WTC11 (cell line): ENCODE measurements around the gene TRIM46. TPM values are rescaled to one million over a fixed set of nuclear protein-coding genes. Genes with fewer than 3 reads are reported as not detected.

Experiments used
- ELF4 ChIP-seq: sonication (generic); formaldehyde crosslinking; IDR thresholded peaks from 2 replicates; pipeline ENCODE4 v1.8.1; 2022; ENCODE audit warnings: low read depth, mild to moderate bottlenecking, moderate library complexity, missing genetic modification reagents
- GTF2I ChIP-seq: fragments of 250-450 bp; sonication (Bioruptor Pico); conservative IDR thresholded peaks from 2 replicates; pipeline ENCODE4 v1.4.0; 2021; ENCODE audit warnings: mild to moderate bottlenecking
- IRF2 ChIP-seq: sonication (generic); formaldehyde crosslinking; IDR thresholded peaks from 2 replicates; pipeline ENCODE4 v1.8.0; 2022; ENCODE audit warnings: low read depth, missing genetic modification reagents, borderline replicate concordance
- PRRX2 ChIP-seq: fragments of 250-450 bp; sonication (Bioruptor Pico); IDR thresholded peaks from 2 replicates; pipeline ENCODE4 v1.8.0; 2021; ENCODE audit warnings: mild to moderate bottlenecking
- RELA ChIP-seq: sonication (generic); formaldehyde crosslinking; IDR thresholded peaks from 2 replicates; pipeline ENCODE4 v1.8.1; 2022; ENCODE audit warnings: missing genetic modification reagents, mild to moderate bottlenecking, borderline replicate concordance
- TEAD4 ChIP-seq: sonication (generic); formaldehyde crosslinking; IDR thresholded peaks from 2 replicates; pipeline ENCODE4 v1.8.0; 2022; ENCODE audit warnings: mild to moderate bottlenecking, missing genetic modification reagents
- ZBTB21 ChIP-seq: sonication (generic); formaldehyde crosslinking; IDR thresholded peaks from 2 replicates; pipeline ENCODE4 v1.8.1; 2023; ENCODE audit warnings: mild to moderate bottlenecking, missing genetic modification reagents, borderline replicate concordance
- total RNA-seq: library from RNA; stranded (reverse); gene quantifications from 3 replicates; pipeline ENCODE4 v1.2.3, GENCODE V29; 2021
- TF ChIP-seq, protein P1 (sequence below): sonication (generic); formaldehyde crosslinking; IDR thresholded peaks from 2 replicates; pipeline ENCODE4 v1.8.0; 2022; ENCODE audit warnings: mild to moderate bottlenecking, missing genetic modification reagents
- TF ChIP-seq, protein P2 (sequence below): fragments of 250-450 bp; sonication (Bioruptor Pico); IDR thresholded peaks from 2 replicates; pipeline ENCODE4 v1.9.0; 2021; ENCODE audit warnings: mild to moderate bottlenecking
- TF ChIP-seq, protein P3 (sequence below): sonication (generic); formaldehyde crosslinking; IDR thresholded peaks from 2 replicates; pipeline ENCODE4 v1.8.1; 2023; ENCODE audit warnings: mild to moderate bottlenecking, moderate library complexity, missing genetic modification reagents
- TF ChIP-seq, protein P4 (sequence below): fragments of 250-450 bp; sonication (Bioruptor Pico); IDR thresholded peaks from 2 replicates; pipeline ENCODE4 v1.8.0; 2021; ENCODE audit warnings: mild to moderate bottlenecking
- TF ChIP-seq, protein P5 (sequence below): sonication (generic); formaldehyde crosslinking; IDR thresholded peaks from 2 replicates; pipeline ENCODE4 v1.8.0; 2022; ENCODE audit warnings: missing genetic modification reagents
- TF ChIP-seq, protein P6 (sequence below): fragments of 250-450 bp; sonication (Bioruptor Pico); conservative IDR thresholded peaks from 2 replicates; pipeline ENCODE4 v1.9.0; 2021; ENCODE audit warnings: mild to moderate bottlenecking
- TF ChIP-seq, protein P7 (sequence below): sonication (generic); formaldehyde crosslinking; IDR thresholded peaks from 2 replicates; pipeline ENCODE4 v1.8.1; 2022; ENCODE audit warnings: missing genetic modification reagents, borderline replicate concordance
- TF ChIP-seq, protein P8 (sequence below): sonication (generic); formaldehyde crosslinking; IDR thresholded peaks from 2 replicates; pipeline ENCODE4 v1.8.1; 2023; ENCODE audit warnings: mild to moderate bottlenecking, missing genetic modification reagents, borderline replicate concordance
- TF ChIP-seq, protein P9 (sequence below): sonication (generic); formaldehyde crosslinking; conservative IDR thresholded peaks from 2 replicates; pipeline ENCODE4 v1.8.1; 2023; ENCODE audit warnings: mild to moderate bottlenecking, low read depth, missing genetic modification reagents, moderate library complexity

The TRIM46 gene
- total RNA-seq, 1 experiment from 2014 or later = 22.1 TPM

DNA sequence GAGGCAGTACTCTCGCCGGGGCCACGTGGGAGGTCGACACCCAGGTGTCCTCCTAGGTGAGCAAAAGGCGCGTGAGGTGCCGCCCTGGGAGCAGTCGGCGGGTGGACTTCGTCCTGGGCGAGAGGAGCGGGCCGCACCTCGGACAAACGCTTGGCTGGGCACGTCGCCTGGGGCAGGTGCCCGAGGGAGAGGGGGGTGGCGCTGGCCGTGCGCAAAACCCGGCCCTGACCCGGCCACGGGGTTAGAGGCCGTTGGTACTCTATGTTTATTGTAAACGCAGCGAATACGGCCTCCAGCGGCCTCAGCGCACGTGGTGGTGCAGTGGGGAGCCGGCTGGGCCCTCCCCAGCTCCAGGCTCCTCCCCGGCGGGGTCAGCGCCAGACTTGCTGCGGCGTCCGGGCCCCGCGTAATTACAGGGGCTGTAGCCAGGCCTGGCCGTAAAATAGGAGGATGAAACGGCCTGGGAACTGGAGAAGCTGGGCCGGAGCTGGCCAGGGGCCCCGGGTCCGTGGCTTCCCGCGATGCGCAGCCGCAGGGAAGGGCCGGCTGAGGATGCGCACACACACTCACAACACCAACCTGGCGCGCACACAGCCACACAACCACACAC is 47.6 kb upstream of the TRIM46 start (continued):
- TF ChIP-seq, protein P1, sequence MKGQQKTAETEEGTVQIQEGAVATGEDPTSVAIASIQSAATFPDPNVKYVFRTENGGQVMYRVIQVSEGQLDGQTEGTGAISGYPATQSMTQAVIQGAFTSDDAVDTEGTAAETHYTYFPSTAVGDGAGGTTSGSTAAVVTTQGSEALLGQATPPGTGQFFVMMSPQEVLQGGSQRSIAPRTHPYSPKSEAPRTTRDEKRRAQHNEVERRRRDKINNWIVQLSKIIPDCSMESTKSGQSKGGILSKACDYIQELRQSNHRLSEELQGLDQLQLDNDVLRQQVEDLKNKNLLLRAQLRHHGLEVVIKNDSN (CRISPR knock-in tag) = peak; percentile 73; the same call in 1 of the 2 replicates
- TF ChIP-seq, protein P2, sequence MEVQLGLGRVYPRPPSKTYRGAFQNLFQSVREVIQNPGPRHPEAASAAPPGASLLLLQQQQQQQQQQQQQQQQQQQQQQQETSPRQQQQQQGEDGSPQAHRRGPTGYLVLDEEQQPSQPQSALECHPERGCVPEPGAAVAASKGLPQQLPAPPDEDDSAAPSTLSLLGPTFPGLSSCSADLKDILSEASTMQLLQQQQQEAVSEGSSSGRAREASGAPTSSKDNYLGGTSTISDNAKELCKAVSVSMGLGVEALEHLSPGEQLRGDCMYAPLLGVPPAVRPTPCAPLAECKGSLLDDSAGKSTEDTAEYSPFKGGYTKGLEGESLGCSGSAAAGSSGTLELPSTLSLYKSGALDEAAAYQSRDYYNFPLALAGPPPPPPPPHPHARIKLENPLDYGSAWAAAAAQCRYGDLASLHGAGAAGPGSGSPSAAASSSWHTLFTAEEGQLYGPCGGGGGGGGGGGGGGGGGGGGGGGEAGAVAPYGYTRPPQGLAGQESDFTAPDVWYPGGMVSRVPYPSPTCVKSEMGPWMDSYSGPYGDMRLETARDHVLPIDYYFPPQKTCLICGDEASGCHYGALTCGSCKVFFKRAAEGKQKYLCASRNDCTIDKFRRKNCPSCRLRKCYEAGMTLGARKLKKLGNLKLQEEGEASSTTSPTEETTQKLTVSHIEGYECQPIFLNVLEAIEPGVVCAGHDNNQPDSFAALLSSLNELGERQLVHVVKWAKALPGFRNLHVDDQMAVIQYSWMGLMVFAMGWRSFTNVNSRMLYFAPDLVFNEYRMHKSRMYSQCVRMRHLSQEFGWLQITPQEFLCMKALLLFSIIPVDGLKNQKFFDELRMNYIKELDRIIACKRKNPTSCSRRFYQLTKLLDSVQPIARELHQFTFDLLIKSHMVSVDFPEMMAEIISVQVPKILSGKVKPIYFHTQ = no peak
- TF ChIP-seq GTF2I (CRISPR knock-in tag) = no peak
- TF ChIP-seq, protein P3, sequence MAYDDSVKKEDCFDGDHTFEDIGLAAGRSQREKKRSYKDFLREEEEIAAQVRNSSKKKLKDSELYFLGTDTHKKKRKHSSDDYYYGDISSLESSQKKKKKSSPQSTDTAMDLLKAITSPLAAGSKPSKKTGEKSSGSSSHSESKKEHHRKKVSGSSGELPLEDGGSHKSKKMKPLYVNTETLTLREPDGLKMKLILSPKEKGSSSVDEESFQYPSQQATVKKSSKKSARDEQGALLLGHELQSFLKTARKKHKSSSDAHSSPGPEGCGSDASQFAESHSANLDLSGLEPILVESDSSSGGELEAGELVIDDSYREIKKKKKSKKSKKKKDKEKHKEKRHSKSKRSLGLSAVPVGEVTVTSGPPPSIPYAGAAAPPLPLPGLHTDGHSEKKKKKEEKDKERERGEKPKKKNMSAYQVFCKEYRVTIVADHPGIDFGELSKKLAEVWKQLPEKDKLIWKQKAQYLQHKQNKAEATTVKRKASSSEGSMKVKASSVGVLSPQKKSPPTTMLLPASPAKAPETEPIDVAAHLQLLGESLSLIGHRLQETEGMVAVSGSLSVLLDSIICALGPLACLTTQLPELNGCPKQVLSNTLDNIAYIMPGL = peak; percentile 63; the same call in 1 of the 2 replicates
- TF ChIP-seq, protein P4, sequence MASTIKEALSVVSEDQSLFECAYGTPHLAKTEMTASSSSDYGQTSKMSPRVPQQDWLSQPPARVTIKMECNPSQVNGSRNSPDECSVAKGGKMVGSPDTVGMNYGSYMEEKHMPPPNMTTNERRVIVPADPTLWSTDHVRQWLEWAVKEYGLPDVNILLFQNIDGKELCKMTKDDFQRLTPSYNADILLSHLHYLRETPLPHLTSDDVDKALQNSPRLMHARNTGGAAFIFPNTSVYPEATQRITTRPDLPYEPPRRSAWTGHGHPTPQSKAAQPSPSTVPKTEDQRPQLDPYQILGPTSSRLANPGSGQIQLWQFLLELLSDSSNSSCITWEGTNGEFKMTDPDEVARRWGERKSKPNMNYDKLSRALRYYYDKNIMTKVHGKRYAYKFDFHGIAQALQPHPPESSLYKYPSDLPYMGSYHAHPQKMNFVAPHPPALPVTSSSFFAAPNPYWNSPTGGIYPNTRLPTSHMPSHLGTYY = no peak
- peak; percentile 84; the same call in 1 of the 2 replicates for TF ChIP-seq ELF4 (CRISPR knock-in tag)
- TF ChIP-seq, protein P5, sequence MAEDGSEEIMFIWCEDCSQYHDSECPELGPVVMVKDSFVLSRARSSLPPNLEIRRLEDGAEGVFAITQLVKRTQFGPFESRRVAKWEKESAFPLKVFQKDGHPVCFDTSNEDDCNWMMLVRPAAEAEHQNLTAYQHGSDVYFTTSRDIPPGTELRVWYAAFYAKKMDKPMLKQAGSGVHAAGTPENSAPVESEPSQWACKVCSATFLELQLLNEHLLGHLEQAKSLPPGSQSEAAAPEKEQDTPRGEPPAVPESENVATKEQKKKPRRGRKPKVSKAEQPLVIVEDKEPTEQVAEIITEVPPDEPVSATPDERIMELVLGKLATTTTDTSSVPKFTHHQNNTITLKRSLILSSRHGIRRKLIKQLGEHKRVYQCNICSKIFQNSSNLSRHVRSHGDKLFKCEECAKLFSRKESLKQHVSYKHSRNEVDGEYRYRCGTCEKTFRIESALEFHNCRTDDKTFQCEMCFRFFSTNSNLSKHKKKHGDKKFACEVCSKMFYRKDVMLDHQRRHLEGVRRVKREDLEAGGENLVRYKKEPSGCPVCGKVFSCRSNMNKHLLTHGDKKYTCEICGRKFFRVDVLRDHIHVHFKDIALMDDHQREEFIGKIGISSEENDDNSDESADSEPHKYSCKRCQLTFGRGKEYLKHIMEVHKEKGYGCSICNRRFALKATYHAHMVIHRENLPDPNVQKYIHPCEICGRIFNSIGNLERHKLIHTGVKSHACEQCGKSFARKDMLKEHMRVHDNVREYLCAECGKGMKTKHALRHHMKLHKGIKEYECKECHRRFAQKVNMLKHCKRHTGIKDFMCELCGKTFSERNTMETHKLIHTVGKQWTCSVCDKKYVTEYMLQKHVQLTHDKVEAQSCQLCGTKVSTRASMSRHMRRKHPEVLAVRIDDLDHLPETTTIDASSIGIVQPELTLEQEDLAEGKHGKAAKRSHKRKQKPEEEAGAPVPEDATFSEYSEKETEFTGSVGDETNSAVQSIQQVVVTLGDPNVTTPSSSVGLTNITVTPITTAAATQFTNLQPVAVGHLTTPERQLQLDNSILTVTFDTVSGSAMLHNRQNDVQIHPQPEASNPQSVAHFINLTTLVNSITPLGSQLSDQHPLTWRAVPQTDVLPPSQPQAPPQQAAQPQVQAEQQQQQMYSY (CRISPR knock-in tag) = peak; percentile 90
- no peak for TF ChIP-seq TEAD4 (CRISPR knock-in tag)
- TF ChIP-seq, protein P6, sequence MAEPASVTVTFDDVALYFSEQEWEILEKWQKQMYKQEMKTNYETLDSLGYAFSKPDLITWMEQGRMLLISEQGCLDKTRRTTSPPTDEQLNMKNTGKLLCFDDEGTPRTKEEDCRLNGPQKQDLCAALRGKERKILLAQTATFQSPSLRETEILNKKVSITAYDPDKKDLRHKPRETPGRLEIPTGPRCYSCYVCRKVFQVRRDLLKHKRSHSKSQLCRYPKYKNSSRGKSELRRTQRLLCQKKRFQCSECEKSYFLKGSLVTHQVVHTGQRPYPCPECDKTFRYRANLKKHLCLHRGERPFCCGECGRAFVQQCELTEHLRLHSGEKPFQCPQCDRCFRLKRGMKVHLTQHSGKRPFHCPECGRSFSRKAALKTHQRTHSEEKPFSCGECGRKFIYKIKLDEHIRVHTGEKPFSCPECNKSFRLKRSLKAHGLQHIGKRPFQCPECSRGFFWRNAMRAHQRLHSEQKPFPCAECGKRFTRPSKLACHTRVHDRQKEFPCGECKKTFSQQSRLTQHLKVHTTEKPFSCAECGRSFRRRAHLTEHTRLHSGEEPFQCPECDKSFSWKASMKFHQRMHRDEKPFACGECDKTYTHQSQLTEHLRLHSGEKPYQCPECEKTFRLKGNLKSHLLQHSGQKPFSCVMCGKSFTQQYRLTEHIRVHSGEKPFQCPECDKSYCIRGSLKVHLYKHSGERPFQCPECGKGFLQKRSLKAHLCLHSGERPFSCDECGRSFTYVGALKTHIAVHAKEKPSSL (CRISPR knock-in tag) = no peak
- TF ChIP-seq RELA = peak; percentile 76
- TF ChIP-seq, protein P7, sequence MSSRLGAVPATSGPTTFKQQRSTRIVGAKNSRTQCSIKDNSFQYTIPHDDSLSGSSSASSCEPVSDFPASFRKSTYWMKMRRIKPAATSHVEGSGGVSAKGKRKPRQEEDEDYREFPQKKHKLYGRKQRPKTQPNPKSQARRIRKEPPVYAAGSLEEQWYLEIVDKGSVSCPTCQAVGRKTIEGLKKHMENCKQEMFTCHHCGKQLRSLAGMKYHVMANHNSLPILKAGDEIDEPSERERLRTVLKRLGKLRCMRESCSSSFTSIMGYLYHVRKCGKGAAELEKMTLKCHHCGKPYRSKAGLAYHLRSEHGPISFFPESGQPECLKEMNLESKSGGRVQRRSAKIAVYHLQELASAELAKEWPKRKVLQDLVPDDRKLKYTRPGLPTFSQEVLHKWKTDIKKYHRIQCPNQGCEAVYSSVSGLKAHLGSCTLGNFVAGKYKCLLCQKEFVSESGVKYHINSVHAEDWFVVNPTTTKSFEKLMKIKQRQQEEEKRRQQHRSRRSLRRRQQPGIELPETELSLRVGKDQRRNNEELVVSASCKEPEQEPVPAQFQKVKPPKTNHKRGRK (CRISPR knock-in tag) = no peak
- TF ChIP-seq ZBTB21 (CRISPR knock-in tag) = no peak
- no peak for TF ChIP-seq IRF2
- TF ChIP-seq, protein P8, sequence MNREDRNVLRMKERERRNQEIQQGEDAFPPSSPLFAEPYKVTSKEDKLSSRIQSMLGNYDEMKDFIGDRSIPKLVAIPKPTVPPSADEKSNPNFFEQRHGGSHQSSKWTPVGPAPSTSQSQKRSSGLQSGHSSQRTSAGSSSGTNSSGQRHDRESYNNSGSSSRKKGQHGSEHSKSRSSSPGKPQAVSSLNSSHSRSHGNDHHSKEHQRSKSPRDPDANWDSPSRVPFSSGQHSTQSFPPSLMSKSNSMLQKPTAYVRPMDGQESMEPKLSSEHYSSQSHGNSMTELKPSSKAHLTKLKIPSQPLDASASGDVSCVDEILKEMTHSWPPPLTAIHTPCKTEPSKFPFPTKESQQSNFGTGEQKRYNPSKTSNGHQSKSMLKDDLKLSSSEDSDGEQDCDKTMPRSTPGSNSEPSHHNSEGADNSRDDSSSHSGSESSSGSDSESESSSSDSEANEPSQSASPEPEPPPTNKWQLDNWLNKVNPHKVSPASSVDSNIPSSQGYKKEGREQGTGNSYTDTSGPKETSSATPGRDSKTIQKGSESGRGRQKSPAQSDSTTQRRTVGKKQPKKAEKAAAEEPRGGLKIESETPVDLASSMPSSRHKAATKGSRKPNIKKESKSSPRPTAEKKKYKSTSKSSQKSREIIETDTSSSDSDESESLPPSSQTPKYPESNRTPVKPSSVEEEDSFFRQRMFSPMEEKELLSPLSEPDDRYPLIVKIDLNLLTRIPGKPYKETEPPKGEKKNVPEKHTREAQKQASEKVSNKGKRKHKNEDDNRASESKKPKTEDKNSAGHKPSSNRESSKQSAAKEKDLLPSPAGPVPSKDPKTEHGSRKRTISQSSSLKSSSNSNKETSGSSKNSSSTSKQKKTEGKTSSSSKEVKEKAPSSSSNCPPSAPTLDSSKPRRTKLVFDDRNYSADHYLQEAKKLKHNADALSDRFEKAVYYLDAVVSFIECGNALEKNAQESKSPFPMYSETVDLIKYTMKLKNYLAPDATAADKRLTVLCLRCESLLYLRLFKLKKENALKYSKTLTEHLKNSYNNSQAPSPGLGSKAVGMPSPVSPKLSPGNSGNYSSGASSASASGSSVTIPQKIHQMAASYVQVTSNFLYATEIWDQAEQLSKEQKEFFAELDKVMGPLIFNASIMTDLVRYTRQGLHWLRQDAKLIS = 0 out of 2 replicates have a peak, but pooled peaks have one; percentile 30
- no peak for TF ChIP-seq PRRX2 (CRISPR knock-in tag)
- TF ChIP-seq, protein P9, sequence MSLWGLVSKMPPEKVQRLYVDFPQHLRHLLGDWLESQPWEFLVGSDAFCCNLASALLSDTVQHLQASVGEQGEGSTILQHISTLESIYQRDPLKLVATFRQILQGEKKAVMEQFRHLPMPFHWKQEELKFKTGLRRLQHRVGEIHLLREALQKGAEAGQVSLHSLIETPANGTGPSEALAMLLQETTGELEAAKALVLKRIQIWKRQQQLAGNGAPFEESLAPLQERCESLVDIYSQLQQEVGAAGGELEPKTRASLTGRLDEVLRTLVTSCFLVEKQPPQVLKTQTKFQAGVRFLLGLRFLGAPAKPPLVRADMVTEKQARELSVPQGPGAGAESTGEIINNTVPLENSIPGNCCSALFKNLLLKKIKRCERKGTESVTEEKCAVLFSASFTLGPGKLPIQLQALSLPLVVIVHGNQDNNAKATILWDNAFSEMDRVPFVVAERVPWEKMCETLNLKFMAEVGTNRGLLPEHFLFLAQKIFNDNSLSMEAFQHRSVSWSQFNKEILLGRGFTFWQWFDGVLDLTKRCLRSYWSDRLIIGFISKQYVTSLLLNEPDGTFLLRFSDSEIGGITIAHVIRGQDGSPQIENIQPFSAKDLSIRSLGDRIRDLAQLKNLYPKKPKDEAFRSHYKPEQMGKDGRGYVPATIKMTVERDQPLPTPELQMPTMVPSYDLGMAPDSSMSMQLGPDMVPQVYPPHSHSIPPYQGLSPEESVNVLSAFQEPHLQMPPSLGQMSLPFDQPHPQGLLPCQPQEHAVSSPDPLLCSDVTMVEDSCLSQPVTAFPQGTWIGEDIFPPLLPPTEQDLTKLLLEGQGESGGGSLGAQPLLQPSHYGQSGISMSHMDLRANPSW (CRISPR knock-in tag) = no peak; the same call in 1 of the 2 replicates
